Upper lobe of left lung (tissue), 4 donors: ENCODE data around the gene MAD1L1.

ENCODE experiments used
- EP300 ChIP-seq, 4 donors: sonication (generic); formaldehyde crosslinking; IDR thresholded peaks; one replicate each; pipeline ENCODE4 v1.5.1; 2017; ENCODE audit warnings: antibody characterized with exemption in 4 of 4, control low read depth in 2 of 4
- POLR2A ChIP-seq, 4 donors: fragments of 450-650 bp; IDR thresholded peaks; one replicate each; pipeline ENCODE4 v1.5.1; 2016 to 2017; ENCODE audit warnings: antibody characterized with exemption in 4 of 4, mild to moderate bottlenecking in 2 of 4
- POLR2AphosphoS5 ChIP-seq, 2 donors: sonication (generic); formaldehyde crosslinking; IDR thresholded peaks; one replicate each; pipeline ENCODE4 v1.5.1; 2017; ENCODE audit warnings: antibody characterized with exemption in 2 of 2
- TF ChIP-seq, protein P1 (sequence below), 6 experiments: fragments of 450-650 bp in 4 of 6; fragments of 200-600 bp in 2 of 6; sonication (generic) in 2 of 6; IDR thresholded peaks; one replicate each; pipeline ENCODE4 v1.5.1; 2016 to 2019; ENCODE audit warnings: antibody characterized with exemption in 6 of 6

DNA sequence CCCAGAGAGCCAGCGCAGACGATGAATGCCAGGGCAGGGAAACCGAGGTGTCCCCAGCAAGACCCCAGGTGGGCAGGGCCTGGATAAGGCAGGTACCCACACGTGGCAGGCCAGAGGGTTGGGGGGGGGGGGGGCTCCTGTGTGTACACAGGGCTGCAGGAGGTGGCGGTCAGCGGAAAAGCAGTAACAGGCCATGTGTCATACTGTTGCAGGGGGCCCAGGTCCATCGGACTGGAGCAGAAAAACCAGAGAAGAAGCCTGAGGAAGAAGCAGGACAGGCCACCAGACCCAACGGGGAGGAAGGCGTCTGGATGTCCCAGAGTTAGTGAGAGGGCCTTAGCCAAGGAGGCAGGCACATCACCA, 116.3 kb downstream of the MAD1L1 start:
- TF ChIP-seq, protein P1, sequence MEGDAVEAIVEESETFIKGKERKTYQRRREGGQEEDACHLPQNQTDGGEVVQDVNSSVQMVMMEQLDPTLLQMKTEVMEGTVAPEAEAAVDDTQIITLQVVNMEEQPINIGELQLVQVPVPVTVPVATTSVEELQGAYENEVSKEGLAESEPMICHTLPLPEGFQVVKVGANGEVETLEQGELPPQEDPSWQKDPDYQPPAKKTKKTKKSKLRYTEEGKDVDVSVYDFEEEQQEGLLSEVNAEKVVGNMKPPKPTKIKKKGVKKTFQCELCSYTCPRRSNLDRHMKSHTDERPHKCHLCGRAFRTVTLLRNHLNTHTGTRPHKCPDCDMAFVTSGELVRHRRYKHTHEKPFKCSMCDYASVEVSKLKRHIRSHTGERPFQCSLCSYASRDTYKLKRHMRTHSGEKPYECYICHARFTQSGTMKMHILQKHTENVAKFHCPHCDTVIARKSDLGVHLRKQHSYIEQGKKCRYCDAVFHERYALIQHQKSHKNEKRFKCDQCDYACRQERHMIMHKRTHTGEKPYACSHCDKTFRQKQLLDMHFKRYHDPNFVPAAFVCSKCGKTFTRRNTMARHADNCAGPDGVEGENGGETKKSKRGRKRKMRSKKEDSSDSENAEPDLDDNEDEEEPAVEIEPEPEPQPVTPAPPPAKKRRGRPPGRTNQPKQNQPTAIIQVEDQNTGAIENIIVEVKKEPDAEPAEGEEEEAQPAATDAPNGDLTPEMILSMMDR (IDR thresholded peaks at IDR 0.05) = no peak
- TF ChIP-seq POLR2A (IDR thresholded peaks at IDR 0.05) (no peak), POLR2AphosphoS5 (IDR thresholded peaks at IDR 0.05) (no peak), EP300 (IDR thresholded peaks at IDR 0.05) (no peak)
